Glomerular visceral epithelial cell (primary cell): ENCODE measurements around the gene INVS.
"Not testable (repeated sequence)": the region's sequence is repeated elsewhere in the genome, so short reads cannot be mapped to it uniquely, and the experiment has no call there.

ENCODE experiments used
- DNase-seq: peaks from one replicate; pipeline ENCODE4 v3.0.0-alpha.2; 2016; ENCODE audit errors: extremely low spot score

The INVS gene, protein sequence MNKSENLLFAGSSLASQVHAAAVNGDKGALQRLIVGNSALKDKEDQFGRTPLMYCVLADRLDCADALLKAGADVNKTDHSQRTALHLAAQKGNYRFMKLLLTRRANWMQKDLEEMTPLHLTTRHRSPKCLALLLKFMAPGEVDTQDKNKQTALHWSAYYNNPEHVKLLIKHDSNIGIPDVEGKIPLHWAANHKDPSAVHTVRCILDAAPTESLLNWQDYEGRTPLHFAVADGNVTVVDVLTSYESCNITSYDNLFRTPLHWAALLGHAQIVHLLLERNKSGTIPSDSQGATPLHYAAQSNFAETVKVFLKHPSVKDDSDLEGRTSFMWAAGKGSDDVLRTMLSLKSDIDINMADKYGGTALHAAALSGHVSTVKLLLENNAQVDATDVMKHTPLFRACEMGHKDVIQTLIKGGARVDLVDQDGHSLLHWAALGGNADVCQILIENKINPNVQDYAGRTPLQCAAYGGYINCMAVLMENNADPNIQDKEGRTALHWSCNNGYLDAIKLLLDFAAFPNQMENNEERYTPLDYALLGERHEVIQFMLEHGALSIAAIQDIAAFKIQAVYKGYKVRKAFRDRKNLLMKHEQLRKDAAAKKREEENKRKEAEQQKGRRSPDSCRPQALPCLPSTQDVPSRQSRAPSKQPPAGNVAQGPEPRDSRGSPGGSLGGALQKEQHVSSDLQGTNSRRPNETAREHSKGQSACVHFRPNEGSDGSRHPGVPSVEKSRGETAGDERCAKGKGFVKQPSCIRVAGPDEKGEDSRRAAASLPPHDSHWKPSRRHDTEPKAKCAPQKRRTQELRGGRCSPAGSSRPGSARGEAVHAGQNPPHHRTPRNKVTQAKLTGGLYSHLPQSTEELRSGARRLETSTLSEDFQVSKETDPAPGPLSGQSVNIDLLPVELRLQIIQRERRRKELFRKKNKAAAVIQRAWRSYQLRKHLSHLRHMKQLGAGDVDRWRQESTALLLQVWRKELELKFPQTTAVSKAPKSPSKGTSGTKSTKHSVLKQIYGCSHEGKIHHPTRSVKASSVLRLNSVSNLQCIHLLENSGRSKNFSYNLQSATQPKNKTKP

DNA sequence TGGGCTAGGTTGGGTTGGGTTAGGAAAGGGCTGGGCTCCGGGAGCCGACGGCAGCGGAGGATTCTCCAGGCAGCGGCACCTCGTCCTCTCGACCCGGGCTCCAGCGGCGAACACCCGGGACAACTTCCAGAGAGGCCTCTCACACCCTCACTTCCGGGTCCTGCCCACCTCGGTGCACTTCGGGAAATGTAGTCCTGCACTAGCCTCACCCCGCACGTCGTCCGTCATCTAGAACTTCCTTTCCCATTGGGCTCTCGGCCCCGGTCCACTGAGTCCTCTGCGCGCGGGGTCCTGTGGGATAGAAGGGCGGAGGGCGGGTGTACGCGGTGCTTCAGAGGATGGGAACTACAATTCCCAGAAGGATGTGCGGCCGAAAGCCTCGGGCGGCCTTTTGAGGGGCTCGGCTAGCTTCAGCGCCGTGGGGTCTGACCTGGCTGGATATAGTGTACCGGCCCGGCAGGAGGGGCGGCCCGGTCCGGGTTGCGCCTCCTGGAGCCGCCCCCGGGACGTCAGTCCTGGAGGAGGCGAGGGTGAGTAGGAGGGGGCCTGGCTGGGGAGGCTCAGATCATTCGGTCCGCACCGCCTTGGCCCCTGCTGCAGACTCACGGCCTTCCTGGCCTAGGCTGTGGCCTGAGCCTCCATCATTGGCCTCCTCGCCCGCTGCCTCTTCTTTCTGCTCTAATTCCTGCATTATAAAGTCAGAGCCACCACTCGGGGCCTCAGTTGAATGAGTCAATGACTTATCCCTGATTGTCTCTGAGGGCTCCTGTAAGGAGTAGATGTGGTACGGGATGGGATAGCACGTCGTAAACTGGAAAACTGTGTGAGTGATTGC, at the start of gene INVS, which contains the start of gene ERP44:
Gene INVS, plus strand, starts transcription at position 357 of the 835 bp plus-strand sequence. CDS start 5,279 bp downstream, outside the sequence.
Gene ERP44, minus strand, starts transcription at position 114 of the 835 bp plus-strand sequence. CDS start 160 bp downstream, outside the sequence.
- peak; percentile 99 for DNase-seq

DNA sequence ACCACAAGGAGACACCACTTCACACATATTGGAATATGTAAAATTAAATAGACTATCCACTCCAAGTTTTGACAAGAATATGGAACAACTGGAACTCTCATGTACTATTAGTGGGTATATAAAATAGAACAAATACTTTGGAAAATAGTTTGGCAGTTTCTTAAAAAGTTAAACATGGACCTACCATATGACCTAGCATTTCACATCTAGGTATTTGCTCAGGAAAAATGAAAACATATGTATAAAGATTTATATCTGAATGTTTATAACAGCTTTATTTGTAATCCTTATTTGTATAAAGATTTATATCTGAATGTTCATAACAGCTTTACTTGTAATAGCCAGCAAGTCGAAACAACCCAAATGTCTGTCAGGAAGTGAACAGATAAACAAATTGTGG, 49.5 kb upstream of the INVS start:
- DNase-seq, result no peak

DNA sequence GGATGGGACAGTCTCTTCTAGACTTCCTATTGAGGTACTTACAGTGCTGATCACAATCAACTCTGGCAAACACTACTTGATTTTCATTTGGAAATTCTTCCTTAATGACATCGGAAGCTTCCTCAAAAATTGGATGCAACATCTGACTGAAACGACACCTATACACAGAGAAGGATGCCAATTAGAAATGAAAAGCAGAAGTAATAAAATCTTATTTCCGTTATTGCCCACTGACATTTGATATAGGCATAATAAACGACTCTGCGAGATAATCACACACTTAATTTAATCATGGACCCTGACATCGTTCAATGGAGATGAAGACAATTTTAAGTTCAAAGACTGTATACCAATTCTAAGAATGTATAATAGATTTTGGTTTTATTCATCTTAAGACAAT, 46.7 kb upstream of the INVS start:
- DNase-seq, result no peak

DNA sequence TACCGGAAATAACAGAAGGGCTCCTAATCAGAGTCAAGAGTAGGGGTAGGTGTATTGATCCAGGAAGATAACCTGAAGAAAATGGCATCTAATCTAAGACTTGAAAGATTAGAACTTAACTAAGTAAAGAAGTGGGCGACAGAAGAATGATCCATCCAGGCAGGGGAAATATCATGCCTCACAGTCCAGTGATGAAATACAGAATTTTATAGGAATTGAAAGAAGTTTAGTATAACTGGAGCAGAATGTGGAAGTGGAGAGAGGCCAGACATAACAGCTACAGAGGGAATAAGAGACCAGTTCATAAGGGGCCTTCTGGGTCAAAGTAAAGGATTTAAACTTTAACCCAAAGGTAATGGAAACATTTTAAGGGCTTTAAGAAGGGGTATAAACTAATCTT, 42.5 kb upstream of the INVS start:
- DNase-seq, result no peak

GRCh38 chr9:100057624-100058023, 41.4 kb upstream of the INVS start:
- no peak for DNase-seq

GRCh38 chr9:100058699-100059579, 40.1 kb upstream of the INVS start:
- no peak for DNase-seq

DNA sequence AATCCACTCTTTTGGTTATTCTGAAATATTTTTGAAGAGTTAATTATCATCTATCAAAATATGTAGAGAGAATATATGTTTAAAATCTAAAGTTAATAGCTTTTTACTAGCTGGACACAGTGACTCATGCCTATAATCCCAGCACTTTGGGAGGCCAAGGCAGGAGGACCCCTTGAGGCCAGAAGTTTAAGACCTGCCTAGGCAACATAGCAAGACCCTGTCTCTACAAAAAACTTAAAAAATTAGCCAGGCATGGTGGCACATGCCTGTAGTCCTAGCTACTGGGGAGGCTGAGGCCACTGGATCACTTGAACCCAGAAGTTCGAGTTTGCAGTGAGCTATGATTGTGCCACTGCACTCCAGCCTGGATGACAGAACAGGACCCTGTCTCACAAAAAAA, 36.4 kb upstream of the INVS start:
- not testable (repeated sequence) for DNase-seq

GRCh38 chr9:100063185-100063584, 35.9 kb upstream of the INVS start:
- no peak for DNase-seq

DNA sequence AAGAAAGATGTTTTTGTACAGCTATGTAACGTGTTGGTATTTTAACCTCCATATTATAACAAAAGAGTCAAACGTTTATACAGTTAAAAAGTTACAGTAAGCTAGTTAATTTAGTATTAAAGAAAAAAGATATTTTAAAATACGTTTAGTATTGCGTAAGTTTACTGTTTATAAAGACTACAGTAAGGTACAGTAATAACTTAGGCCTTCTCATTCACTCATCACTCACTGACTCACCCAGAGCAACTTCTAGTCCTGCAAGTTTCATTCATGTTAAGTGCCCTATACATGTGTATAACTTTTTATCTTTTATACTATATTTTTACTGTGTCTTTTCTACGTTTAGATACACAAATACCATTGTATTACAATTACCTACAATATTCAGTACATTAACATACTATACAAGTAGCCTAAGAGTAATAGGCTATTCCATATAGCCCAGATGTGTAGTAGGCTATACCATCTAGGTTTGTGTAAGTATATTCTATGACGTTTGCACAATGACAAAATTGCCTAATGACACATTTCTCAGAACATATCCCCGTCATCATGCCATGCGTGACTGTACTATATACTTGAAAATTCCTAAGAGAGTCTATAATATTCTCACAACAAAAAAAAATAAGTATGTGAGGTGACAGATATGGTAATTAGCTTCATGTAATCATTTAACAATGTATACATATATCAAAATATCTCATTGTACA, 34.0 kb upstream of the INVS start:
- DNase-seq, result peak; percentile 24

DNA sequence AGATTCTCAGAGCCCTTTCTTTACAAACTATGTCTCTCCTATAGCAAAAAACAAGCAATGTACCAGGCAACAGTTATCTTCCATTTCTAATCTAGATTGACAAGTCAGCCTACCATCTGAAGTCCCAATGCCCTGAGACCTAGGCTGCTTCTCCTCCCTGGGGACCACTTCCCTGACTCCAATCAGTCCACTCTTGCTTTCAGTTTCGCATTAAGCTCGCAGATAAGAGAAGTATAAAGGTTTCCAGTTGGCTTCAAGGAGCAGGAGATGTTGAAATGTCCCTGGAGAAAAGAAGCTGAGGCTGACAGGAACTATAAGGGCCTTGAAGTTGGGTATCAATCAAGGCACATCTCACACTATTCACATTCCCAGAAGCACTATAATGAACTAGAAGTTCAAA, 32.5 kb upstream of the INVS start:
- DNase-seq, result no peak

GRCh38 chr9:100067990-100068389, 31.1 kb upstream of the INVS start:
- not testable (repeated sequence) for DNase-seq

- DNase-seq, result not testable (repeated sequence)
Measured at GRCh38 chr9:100069068-100069467, 30.0 kb upstream of the INVS start.

GRCh38 chr9:100070104-100071041, 28.7 kb upstream of the INVS start:
- DNase-seq, result no peak

- no peak for DNase-seq
Measured at GRCh38 chr9:100071271-100071670, 27.8 kb upstream of the INVS start.

DNA sequence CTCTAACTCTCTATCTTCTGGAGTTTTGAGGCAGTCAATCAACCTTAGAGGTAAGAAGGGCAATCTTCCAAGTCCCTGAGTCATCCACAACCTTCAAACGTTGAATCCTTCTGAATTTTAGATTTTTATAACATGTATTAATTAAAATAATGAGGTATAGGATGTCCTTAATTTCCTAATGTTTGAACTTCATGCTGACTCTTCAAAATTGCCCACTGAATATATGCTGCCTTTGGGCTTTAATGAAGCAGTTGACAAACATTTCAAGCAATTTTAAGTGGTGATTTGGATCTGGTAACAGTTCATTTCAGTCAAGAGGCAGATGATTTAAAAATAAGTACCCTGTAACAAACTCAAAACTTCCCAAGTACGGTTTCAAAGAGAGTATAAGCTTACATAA, 26.2 kb upstream of the INVS start:
- no peak for DNase-seq

- no peak for DNase-seq
Measured at GRCh38 chr9:100074093-100074492, 24.9 kb upstream of the INVS start.

DNA sequence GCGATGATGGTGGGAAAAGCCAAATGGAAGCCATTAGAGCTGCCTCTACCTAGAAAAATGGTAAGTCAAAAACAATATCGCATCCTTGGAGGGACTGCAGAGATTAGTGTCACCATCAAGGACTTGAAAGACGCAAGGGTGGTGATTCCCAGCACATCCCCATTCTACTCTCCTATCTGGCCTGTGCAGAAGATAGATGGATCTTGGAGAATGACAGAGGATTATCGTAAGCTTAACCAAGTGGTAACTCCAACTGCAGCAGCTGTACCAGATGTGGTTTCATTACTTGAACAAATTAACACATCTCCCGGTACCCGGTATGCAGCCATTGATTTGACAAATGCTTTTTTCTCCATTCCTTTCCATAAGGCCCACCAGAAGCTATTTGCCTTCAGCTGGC, 24.1 kb upstream of the INVS start:
- no peak for DNase-seq

- DNase-seq, result not testable (repeated sequence)
Measured at GRCh38 chr9:100076256-100076655, 22.8 kb upstream of the INVS start.

- no peak for DNase-seq
Measured at GRCh38 chr9:100082782-100083181, 16.3 kb upstream of the INVS start.
